H9 (cell line): ENCODE data around the gene SFMBT2. TPM values are rescaled to one million over a fixed set of nuclear protein-coding genes. Genes with fewer than 3 reads are reported as not detected.

Experiments
- DNase-seq: peaks from one replicate; pipeline ENCODE4 v3.0.0-alpha.2; 2017
- H2AFZ ChIP-seq: one replicate; pipeline ENCODE4 v1.6.1; 2013; ENCODE audit warnings: mild to moderate bottlenecking, low read length, control low read depth, moderate library complexity
- H2AK5ac ChIP-seq: 2 replicates; pipeline ENCODE4 v1.6.1; 2013; ENCODE audit warnings: low read length, control low read depth, mixed read lengths; ENCODE audit not compliant: insufficient read length
- H2BK120ac ChIP-seq: one replicate; pipeline ENCODE4 v1.6.1; 2013; ENCODE audit warnings: low read depth, mild to moderate bottlenecking, low read length, control low read depth, inconsistent platforms; ENCODE audit not compliant: poor library complexity, severe bottlenecking
- H2BK12ac ChIP-seq: 2 replicates; pipeline ENCODE4 v1.6.1; 2013; ENCODE audit warnings: low read length, control low read depth, mixed read lengths, low read depth; ENCODE audit not compliant: insufficient read length
- H2BK15ac ChIP-seq: 2 replicates; pipeline ENCODE4 v1.6.1; 2013; ENCODE audit warnings: low read depth, low read length, control low read depth
- H2BK20ac ChIP-seq: one replicate; pipeline ENCODE4 v1.6.1; 2013; ENCODE audit warnings: low read depth, mild to moderate bottlenecking, low read length, control low read depth, inconsistent platforms; ENCODE audit not compliant: poor library complexity, severe bottlenecking
- H2BK5ac ChIP-seq: 2 replicates; pipeline ENCODE4 v1.6.1; 2013; ENCODE audit warnings: low read length, control low read depth, mixed read lengths; ENCODE audit not compliant: insufficient read length
- H3K14ac ChIP-seq: 2 replicates; pipeline ENCODE4 v1.6.1; 2013; ENCODE audit warnings: low read length, control low read depth; ENCODE audit not compliant: insufficient read depth
- H3K18ac ChIP-seq: 2 replicates; pipeline ENCODE4 v1.6.1; 2013; ENCODE audit warnings: low read depth, mild to moderate bottlenecking, mixed read lengths, low read length, control low read depth; ENCODE audit not compliant: insufficient read length
- H3K23ac ChIP-seq: 2 replicates; pipeline ENCODE4 v1.6.1; 2013; ENCODE audit warnings: low read length, control low read depth, mixed read lengths, low read depth; ENCODE audit not compliant: insufficient read length
- H3K23me2 ChIP-seq: 2 replicates; pipeline ENCODE4 v1.6.1; 2013; ENCODE audit warnings: low read depth, mild to moderate bottlenecking, mixed read lengths, low read length, control low read depth; ENCODE audit not compliant: insufficient read length, poor library complexity, severe bottlenecking
- H3K27ac ChIP-seq: 2 replicates; pipeline ENCODE4 v1.5.1; 2013; ENCODE audit warnings: low read length, control low read depth, mixed read lengths, low read depth; ENCODE audit not compliant: insufficient read length
- H3K27me3 ChIP-seq: 2 replicates; pipeline ENCODE4 v1.6.1; 2013; ENCODE audit warnings: low read length, control low read depth, inconsistent platforms; ENCODE audit not compliant: insufficient read depth
- H3K4ac ChIP-seq: 2 replicates; pipeline ENCODE4 v1.6.1; 2013; ENCODE audit warnings: low read depth, mild to moderate bottlenecking, control low read depth, inconsistent platforms, low read length, moderate library complexity
- H3K4me1 ChIP-seq: 2 replicates; pipeline ENCODE4 v1.6.1; 2013; ENCODE audit warnings: low read length, control low read depth, inconsistent platforms; ENCODE audit not compliant: insufficient read depth
- H3K4me2 ChIP-seq: 2 replicates; pipeline ENCODE4 v1.6.1; 2013; ENCODE audit warnings: low read length, control low read depth, mixed read lengths; ENCODE audit not compliant: insufficient read length, insufficient read depth
- H3K56ac ChIP-seq: 2 replicates; pipeline ENCODE4 v1.6.1; 2013; ENCODE audit warnings: low read depth, mild to moderate bottlenecking, mixed read lengths, low read length, control low read depth; ENCODE audit not compliant: insufficient read length
- H3K79me1 ChIP-seq: 2 replicates; pipeline ENCODE4 v1.6.1; 2013; ENCODE audit warnings: low read depth, mild to moderate bottlenecking, moderate library complexity, low read length, control low read depth, inconsistent platforms; ENCODE audit not compliant: insufficient read depth, poor library complexity, severe bottlenecking
- H3K79me2 ChIP-seq: 2 replicates; pipeline ENCODE4 v1.6.1; 2013; ENCODE audit warnings: low read length, control low read depth, inconsistent platforms; ENCODE audit not compliant: insufficient read depth
- H3K9ac ChIP-seq: 2 replicates; pipeline ENCODE4 v1.6.1; 2013; ENCODE audit warnings: low read length, control low read depth, mixed read lengths; ENCODE audit not compliant: insufficient read length; ENCODE audit errors: extremely low read depth
- H3K9me3 ChIP-seq: one replicate; pipeline ENCODE4 v1.6.1; 2013; ENCODE audit warnings: low read depth, low read length, inconsistent platforms; ENCODE audit not compliant: control insufficient read depth
- H3T11ph ChIP-seq: one replicate; pipeline ENCODE4 v1.6.1; 2013; ENCODE audit warnings: mild to moderate bottlenecking, low read length, control low read depth, inconsistent platforms
- H4K20me1 ChIP-seq: one replicate; pipeline ENCODE4 v1.6.1; 2013; ENCODE audit not compliant: control insufficient read depth, insufficient read length, insufficient read depth
- H4K5ac ChIP-seq: 2 replicates; pipeline ENCODE4 v1.6.1; 2013; ENCODE audit warnings: low read depth, mild to moderate bottlenecking, mixed read lengths, low read length, control low read depth; ENCODE audit not compliant: insufficient read length
- H4K8ac ChIP-seq: replicated peaks from 2 replicates; pipeline ENCODE4 v1.6.1; 2013; ENCODE audit warnings: low read length, control low read depth, mixed read lengths, low read depth; ENCODE audit not compliant: insufficient read length
- H4K91ac ChIP-seq: 2 replicates; pipeline ENCODE4 v1.6.1; 2013; ENCODE audit warnings: low read depth, mild to moderate bottlenecking, moderate library complexity, mixed read lengths, low read length, control low read depth; ENCODE audit not compliant: insufficient read length
- H3K27ac Mint-ChIP-seq, 3 experiments: 2 replicates in 2 of 3; 3 replicates in 1 of 3; pipeline ENCODE4 v1.8.0; 2020 to 2021; ENCODE audit warnings: mixed read lengths in 3 of 3, mild to moderate bottlenecking in 1 of 3, moderate library complexity in 1 of 3
- H3K27me3 Mint-ChIP-seq: 2 replicates; pipeline ENCODE4 v1.8.0; 2021; ENCODE audit warnings: low read depth, mild to moderate bottlenecking, moderate library complexity, mixed read lengths
- H3K36me3 Mint-ChIP-seq, 3 experiments: 2 replicates in 2 of 3; 3 replicates in 1 of 3; pipeline ENCODE4 v1.8.0; 2020 to 2021; ENCODE audit warnings: low read depth in 3 of 3, mixed read lengths in 3 of 3; ENCODE audit not compliant: insufficient read depth in 1 of 3
- H3K4me1 Mint-ChIP-seq, 2 experiments: 2 replicates each; pipeline ENCODE4 v1.8.0; 2020; ENCODE audit warnings: mixed read lengths in 2 of 2
- H3K4me3 Mint-ChIP-seq, 2 experiments: 2 replicates in 1 of 2; 3 replicates in 1 of 2; pipeline ENCODE4 v1.8.0; 2020 to 2021; ENCODE audit warnings: mild to moderate bottlenecking in 2 of 2, mixed read lengths in 2 of 2, moderate library complexity in 1 of 2
- H3K9me3 Mint-ChIP-seq, 2 experiments: 2 replicates in 1 of 2; 3 replicates in 1 of 2; pipeline ENCODE4 v1.8.0; 2020; ENCODE audit warnings: mild to moderate bottlenecking in 2 of 2, mixed read lengths in 2 of 2, moderate library complexity in 1 of 2
- CTCF ChIP-seq: fragments of 200-600 bp; sonication (generic); conservative IDR thresholded peaks from 3 replicates; pipeline ENCODE4 v1.8.0; 2021; ENCODE audit warnings: antibody characterized with exemption, mild to moderate bottlenecking
- WGBS: extraction: QIAGEN DNeasy Blood & Tissue Kit; methylation state at CpG from one replicate; pipeline ENCODE4 v1.1.7; 2013; ENCODE audit warnings: missing lambda C conversion rate, low lambda C conversion rate, mixed read lengths; ENCODE audit not compliant: insufficient read length; ENCODE audit errors: extremely low coverage; 5-methylcytosine and 5-hydroxymethylcytosine counted together
- total RNA-seq: library from RNA; stranded (reverse); gene quantifications from 2 replicates; pipeline ENCODE4 v1.2.1, GENCODE V29; 2021

Gene SFMBT2
- total RNA-seq, 1 experiment from 2014 or later = 5.3 TPM

- no peak overlapping the region for H2BK15ac ChIP-seq
- no peaks in the 10 kb centered on the region for H3K9me3 Mint-ChIP-seq
- H3K79me1 ChIP-seq = no peaks in the 10 kb centered on the region
- no peak overlapping the region for H2AK5ac ChIP-seq
- H3K79me2 ChIP-seq = no peaks in the 10 kb centered on the region
- no peak overlapping the region for H2BK12ac ChIP-seq
- H3K36me3 Mint-ChIP-seq = peaks cover 0 to 2% (median 0%) of the 10 kb centered on the region in 3 experiments; a peak in 3 of 7 replicates
- H3K27me3 ChIP-seq = no peaks in the 10 kb centered on the region
- H2BK5ac ChIP-seq = no peak overlapping the region
- H4K8ac ChIP-seq = no peak overlapping the region
- H4K5ac ChIP-seq = no peak overlapping the region
- H3K4me1 Mint-ChIP-seq = peaks cover 10 to 16% of the 10 kb centered on the region in 2 experiments
- no CpG with 5 or more reads among the region's 6 CpGs for WGBS
- no peak overlapping the region for H3K9ac ChIP-seq
- no peak overlapping the region for H3K4me3 Mint-ChIP-seq
- H3K4me2 ChIP-seq = no peak overlapping the region
- 0 out of 2 replicates have a peak, but pooled peaks cover 2% of the 10 kb centered on the region for H3K4me1 ChIP-seq
- no peaks in the 10 kb centered on the region for H3K9me3 ChIP-seq
- H2BK120ac ChIP-seq = no peak overlapping the region
- no peaks in the 10 kb centered on the region for H4K20me1 ChIP-seq
- H3K27ac ChIP-seq = no peak overlapping the region
- no peak overlapping the region for H3K14ac ChIP-seq
- no peak overlapping the region for H3K4ac ChIP-seq
- no peak overlapping the region for H2AFZ ChIP-seq
- H3K27ac Mint-ChIP-seq = no peak overlapping the region
- H3K56ac ChIP-seq = no peak overlapping the region
- H3K23ac ChIP-seq = no peak overlapping the region
- no peak overlapping the region for H3T11ph ChIP-seq
- no peaks in the 10 kb centered on the region for H3K23me2 ChIP-seq
- no peak overlapping the region for H3K18ac ChIP-seq
- no peak overlapping the region for H4K91ac ChIP-seq
- H3K27me3 Mint-ChIP-seq = no peaks in the 10 kb centered on the region
- no peak overlapping the region for H2BK20ac ChIP-seq
- DNase-seq = no peak
- no peak for TF ChIP-seq CTCF
Observed at GRCh38 chr10:7206412-7207100, 204.3 kb downstream of the SFMBT2 start.
